GM04504 (cell line): ENCODE results near the gene UGT1A3.
"Not testable (repeated sequence)": the region's sequence is repeated elsewhere in the genome, so short reads cannot be mapped to it uniquely, and the experiment has no call there.

Source experiments
- DNase-seq: peaks from one replicate; pipeline ENCODE4 v3.0.0-alpha.2; 2012; ENCODE audit warnings: low read depth

The UGT1A3 gene

DNA sequence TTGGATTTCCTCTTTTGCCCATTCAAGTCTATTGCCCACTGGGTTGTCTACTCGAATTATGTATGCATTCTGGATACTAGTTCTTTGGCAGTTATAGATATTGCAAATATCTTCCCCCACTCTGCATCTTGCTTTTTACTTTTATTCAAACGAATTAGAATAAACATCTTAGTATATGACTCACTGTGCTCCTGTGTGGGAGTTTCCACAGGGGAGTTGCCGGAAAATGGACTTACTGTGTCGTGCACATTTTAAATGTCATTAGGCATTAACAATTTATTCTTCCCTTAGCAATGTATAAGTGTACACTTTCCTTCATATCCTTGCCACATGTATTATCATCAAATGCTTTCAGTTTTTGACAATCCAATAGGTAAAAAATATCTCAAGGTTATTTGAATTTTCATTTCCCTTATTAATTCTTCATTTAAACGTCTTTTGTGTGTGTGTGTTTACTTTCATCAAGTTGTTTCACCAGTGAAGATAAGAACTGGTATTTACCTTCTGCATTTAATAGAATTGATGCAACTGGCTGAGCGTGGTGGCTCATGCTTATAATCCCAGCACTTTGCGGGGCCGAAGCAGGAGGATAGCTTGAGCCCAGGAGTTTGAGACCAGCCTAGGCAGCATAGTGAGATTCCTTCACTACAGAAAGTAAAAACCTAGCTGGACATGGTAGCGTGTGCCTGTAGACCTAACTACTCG, 20.8 kb upstream of the UGT1A3 start:
- no peak for DNase-seq

- no peak for DNase-seq
Observed at GRCh38 chr2:233708942-233709341, 19.9 kb upstream of the UGT1A3 start.

- DNase-seq = peak; percentile 58
Observed at GRCh38 chr2:233711312-233712008, 17.4 kb upstream of the UGT1A3 start.

DNA sequence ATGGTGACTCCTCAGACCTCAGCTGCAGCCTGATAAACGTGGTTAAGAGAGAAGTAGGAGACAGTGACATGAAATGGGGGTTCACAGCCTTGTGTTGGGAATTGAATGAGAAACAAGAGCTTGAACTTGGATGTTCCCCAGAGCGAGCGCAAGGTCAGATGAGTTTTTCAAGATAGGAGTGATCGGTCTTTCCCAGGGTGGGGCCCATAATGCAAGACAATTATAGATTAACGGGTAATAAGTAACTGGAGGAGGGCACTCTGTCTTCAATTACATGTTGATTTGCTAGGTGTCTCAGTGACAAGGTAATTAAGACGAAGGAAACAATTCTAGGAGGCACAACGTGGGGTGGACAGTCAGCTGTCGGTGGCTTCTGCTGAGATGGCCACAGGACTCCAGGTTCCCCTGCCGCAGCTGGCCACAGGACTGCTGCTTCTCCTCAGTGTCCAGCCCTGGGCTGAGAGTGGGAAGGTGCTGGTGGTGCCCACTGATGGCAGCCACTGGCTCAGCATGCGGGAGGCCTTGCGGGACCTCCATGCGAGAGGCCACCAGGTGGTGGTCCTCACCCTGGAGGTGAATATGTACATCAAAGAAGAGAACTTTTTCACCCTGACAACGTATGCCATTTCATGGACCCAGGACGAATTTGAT, 16.1 kb upstream of the UGT1A3 start, which contains the start of gene UGT1A5:
Gene UGT1A5 (plus strand): TSS at position 297 of the 651 bp plus-strand sequence. CDS start 85 bp downstream, at position 382.
- no peak for DNase-seq

- DNase-seq = no peak
Observed at GRCh38 chr2:233713262-233713615, 15.6 kb upstream of the UGT1A3 start.

DNA sequence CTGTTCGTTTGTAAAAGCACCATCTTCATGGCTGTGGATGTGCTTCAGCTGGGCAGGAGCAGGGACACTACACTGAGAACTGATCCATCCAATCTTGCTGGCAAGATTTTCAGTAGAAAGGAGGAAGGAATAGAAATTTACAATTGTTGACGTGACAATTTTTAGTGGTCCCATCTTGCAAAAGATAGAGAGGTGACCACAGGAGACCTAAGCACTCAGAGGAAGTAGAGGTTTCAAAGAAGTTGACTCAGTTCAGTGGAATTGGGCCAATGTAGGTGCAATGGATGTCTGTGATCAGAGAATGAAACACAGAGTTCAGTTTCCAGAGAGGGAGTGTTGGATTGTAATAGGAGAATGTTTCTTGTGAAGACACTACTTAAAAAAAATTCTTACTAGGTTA, 14.7 kb upstream of the UGT1A3 start:
- no peak for DNase-seq

GRCh38 chr2:233718552-233718951, 10.3 kb upstream of the UGT1A3 start, which contains the start of gene UGT1A4:
UGT1A4 (plus strand) TSS chr2:233718736; CDS start chr2:233718821, 85 bp downstream.
- DNase-seq = no peak

GRCh38 chr2:233736868-233737653, 8.2 kb downstream of the UGT1A3 start:
- DNase-seq = not testable (repeated sequence)

- DNase-seq = no peak
Observed at GRCh38 chr2:233740870-233741269, 12.0 kb downstream of the UGT1A3 start.

- DNase-seq = no peak
Observed at GRCh38 chr2:233743464-233744259, 14.8 kb downstream of the UGT1A3 start.

- no peak for DNase-seq
Observed at GRCh38 chr2:233745073-233745755, 16.4 kb downstream of the UGT1A3 start.

DNA sequence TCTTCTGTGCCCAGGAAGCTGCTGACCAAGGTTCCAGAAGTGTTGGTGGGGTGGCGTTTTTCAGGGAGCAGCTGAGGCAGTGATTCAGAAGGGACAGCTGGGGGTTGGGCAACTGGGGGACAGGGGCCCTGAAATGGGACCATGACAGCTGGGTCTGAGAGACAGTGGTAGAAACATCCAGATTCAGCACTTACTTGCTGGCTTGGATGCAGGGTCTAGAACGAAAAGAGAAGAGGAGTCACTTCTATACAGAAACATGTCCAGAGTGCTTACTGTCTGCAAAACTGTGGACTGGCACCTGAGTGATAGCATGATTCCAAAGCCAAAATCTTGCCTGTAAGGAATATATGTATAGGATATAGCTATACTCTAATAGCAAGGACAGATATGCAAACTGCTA, 17.0 kb downstream of the UGT1A3 start:
- DNase-seq = not testable (repeated sequence)

- no peak for DNase-seq
Observed at GRCh38 chr2:233746475-233747282, 17.8 kb downstream of the UGT1A3 start.

GRCh38 chr2:233747283-233747544, 18.4 kb downstream of the UGT1A3 start:
- no peak for DNase-seq

DNA sequence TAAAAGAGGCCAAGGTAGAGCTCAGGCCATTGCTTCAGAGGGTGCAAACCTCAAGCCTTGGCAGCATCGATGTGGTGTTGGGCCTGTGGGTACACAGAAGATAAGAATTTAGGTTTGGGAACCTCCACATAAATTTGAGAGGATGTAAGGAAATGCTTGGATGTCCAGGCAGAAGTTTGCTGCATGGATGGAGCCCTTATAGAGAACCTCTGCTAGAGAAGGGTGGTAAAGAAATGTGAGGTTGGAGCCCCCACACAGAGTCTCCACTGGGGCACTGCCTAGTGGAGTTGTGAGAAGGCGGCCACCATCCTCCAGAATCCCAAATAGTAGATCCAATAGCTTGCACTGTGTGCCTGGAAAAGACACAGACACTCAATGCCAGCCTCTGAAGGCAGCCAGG, 21.8 kb downstream of the UGT1A3 start:
- DNase-seq = not testable (repeated sequence)

DNA sequence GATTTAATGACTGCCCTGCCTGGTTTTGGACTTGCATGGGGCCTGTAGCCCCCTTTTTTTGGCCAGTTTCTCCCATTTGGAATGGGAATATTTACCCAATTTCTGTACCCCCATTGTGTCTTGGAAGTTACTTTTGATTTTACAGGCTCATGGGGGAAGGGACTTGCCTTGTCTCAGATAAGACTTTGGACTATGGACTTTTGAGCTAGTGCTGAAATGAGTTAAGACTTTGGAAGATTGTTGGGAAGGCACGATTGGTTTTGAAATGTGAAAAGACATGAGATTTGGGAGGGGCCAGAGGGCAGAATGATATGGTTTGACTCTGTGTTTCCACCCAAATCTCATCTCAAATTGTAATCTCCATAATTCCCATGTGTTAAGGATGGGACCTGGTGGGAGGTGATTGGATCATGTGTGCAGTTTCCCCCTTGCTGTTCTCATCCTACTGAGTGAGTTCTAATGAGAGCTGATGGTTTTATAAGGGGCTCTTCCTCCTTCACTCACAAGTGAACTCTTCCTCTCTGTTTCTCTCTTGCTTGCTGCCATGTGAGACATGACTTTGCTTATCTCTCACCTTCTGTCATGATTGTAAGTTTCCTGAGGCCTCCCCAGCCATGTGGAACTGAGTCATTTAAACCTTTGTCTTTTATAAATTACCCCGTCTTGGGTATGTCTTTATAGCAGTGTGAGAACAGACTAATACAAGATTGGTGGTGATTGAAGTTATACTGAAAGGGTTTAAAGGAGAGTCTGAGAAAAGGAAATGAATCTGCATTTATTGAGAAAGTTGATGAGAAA, 22.6 kb downstream of the UGT1A3 start:
- not testable (repeated sequence) for DNase-seq

DNA sequence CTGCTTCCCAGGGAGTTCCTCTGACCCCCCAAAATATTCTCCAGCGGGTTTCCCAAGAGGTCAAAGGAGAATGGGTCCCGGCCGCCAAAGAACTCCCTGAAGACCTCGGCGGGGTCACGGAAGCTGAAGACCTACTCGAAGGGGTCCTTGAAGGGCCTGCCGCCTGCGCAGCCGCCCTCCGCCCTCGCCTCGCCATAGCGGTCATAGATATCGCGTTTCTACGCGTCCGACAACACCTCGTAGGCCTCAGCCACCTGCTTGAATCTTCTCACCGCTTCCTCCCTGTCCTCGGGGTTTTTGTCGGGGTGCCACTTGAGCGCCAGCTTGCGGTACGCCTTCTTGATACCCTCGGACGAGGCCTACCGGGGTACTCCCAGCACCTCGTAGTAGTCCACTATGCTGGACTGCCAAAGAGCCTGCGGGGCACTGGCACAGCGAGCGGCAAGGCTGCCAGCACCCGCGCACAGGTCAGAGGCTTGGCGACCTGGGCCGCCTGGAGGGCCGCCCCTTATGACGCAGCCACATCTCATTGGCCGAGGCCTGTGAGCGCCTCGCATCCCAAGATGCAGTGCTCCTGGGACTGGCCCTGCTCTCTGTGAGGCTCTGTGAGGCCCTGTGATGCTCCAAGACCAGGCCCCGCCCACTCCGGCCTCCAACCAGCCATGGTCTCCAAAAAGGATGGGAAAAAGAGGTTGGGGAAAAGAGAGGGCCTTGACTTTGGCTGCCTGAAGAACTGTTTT, 26.2 kb downstream of the UGT1A3 start:
- DNase-seq = no peak

GRCh38 chr2:233756429-233757081, 27.7 kb downstream of the UGT1A3 start:
- no peak for DNase-seq
